Activated T-cell treated with anti-CD3 and anti-CD28 coated beads, Interleukin-2, amount 50 U/mL, for 48 hours (primary cell): ENCODE data around the gene DGUOK.

Experiments
- DNase-seq, 2 experiments: peaks; one replicate each; pipeline ENCODE4 v3.0.0-alpha.2; 2020

The DGUOK gene

GRCh38 chr2:73952499-73953446 is 26.1 kb downstream of the DGUOK start:
- no peak for DNase-seq

- no peak for DNase-seq
These were observed 29.7 kb downstream of the DGUOK start for GRCh38 chr2:73956218-73956865.

DNA sequence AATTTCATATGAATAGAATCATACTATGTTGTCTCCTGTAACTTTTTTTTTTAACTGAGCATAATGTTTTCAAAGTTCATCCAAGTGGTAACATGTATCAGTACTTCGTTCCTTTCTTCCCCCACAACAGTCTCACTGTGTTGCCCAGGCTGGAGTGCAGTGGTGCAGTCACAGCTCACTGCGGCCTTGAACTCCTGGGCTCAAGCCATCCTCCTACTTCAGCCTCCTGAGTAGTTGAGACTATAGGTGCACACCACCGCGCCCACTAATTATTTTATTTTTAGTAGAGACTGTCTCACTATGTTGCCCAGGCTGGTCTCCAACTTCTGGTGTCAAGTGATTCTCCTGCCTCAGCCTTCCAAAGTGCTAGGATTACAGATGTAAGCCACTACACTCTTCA is 34.6 kb downstream of the DGUOK start:
- DNase-seq, result no peak

- DNase-seq, result no peak
These were observed 35.3 kb downstream of the DGUOK start for GRCh38 chr2:73961823-73962615.

DNA sequence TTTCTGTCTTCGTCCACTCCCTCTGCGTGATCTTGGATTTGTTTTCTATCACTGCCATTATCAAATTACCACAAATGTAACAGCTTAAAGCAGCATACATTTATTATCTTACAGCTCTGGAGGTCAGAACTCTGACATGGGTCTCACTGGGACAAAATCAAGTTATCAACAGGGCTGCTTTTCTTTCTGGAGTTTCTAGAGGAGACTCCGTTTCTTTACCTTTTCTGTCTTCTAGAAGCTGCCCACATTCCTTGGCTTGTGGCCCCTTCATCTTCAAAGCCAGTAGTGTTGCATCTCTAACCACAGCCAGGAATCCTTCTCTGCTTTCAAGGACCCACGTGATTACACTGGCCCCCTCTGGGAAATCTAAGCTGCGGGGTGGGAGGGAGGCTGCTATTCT is 36.1 kb downstream of the DGUOK start:
- DNase-seq, result no peak

DNA sequence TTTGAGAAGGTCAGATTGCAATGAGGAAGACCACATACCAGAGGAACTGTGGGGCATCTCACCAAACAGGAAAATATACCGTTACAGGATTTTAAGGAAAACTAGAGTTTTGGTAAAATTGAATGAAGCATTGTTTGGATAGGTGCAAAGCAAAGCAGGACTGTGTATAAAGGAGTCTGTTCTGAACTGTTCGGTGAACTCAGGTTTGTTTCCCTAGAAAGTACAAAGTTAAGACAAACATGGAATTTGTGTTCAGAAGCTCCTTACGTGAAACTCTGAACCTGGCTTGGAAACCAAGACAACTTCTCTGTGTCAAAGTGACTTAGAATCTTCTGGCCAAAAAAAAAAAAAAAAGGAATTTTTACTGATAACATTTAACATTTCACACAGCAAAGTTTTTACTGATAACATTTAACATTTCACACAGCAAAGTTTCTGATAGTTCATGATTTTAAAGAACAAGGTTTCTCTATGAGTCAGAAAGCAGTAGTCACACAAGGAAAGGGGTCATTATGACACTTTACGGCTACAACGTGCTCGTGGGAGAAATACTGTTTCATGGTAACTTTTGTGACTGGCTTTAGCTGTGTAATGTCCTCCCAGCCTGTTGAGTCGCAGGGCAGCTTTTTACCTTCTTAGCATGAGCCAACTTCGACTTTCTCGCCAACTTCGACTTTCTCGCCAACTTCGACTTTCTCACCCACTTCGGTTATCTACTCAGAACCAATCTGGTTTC is 36.9 kb downstream of the DGUOK start:
- DNase-seq, result peak; percentile 66 to 72

DNA sequence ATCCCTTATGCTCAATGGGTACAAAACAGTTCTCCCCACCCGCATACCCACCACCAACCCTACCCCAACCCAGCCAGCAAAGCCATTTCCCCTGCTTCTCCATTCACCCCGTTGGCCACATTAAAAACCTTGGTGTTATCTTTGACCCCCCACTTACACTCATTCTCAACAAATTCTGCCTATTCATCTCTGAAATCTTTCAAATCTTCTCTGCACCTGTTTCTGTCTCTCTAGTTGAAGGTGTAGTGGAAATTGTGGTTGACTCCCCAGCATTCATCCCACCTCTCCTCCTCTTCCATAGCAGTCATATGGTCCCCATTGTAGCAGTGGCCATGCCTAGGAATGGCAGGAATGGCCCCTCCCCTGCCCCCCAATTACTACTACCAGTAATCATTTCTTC is 37.5 kb downstream of the DGUOK start:
- no peak for DNase-seq

DNA sequence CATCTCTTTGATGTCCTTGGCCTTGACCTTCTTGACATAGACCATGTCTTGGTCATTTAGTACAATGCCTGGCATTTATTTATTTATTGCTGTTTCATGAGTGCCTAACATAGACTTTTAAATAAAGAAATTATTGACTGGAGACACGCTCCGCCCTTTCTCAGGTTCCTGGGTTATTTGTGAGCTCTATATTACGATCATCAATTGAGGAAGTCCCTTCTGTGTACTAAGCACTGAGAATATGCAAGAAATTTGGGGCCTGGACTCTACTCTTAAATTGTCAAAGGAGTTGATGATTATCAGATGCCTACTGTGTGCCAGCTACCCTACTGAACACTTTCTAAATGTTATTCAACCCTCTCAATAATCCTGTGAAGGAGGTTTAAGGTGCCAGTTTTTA is 38.4 kb downstream of the DGUOK start:
- no peak for DNase-seq

DNA sequence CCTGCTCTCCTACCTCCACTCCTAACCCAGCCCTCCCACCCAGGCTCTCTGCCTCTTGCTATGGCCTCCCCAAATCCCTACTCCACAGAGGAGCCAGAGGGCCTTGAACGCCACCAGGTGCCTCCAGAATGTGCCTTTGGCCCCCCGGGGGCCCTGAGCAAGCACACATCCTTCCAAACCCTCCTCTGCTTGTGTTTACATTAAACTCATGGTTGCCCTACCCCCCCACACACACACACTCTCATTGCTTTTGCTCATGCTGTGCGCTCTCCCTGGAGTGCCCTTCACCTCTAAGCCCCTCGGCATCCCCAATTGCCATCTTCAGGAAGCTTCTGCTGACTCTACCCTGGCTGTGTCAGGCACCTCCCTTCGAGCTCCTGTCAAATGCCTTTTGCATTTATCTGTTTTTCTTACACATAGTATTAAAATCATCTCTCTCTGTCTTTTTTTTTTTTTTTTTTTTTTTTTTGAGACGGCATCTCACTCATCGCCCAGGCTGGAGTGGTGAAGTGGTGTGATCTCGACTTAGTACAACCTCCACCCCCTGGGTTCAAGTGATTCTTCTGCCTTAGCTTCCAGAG is 41.8 kb downstream of the DGUOK start:
- no peak for DNase-seq

- DNase-seq, result peak in 1 of 2 experiments; percentile 51
These were observed 42.7 kb downstream of the DGUOK start for GRCh38 chr2:73969356-73969755.

- no peak for DNase-seq
These were observed 43.6 kb downstream of the DGUOK start for GRCh38 chr2:73970141-73970803.

GRCh38 chr2:73970850-73971471 is 44.3 kb downstream of the DGUOK start:
- peak; percentile 55 to 63 for DNase-seq

- DNase-seq, result no peak
These were observed 45.0 kb downstream of the DGUOK start for GRCh38 chr2:73971722-73972121.

DNA sequence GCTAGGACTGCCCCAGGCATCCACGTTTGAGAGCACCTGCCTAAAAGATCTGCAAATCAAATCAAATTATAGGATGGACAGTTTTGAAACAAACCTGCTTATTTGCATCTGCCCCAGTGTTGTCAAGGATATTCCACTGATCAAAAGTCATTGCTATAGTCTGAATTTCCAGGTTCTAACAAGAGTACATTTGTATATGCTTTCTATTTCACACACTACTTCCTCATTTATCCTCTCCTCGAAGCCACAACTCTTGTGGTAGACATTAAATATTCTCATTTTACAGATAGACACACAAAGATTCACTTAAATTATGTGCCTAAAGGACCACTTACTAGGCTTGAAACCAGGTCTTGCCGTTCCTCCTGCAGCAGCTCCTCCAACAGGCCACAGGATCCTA is 46.2 kb downstream of the DGUOK start:
- DNase-seq, result no peak

DNA sequence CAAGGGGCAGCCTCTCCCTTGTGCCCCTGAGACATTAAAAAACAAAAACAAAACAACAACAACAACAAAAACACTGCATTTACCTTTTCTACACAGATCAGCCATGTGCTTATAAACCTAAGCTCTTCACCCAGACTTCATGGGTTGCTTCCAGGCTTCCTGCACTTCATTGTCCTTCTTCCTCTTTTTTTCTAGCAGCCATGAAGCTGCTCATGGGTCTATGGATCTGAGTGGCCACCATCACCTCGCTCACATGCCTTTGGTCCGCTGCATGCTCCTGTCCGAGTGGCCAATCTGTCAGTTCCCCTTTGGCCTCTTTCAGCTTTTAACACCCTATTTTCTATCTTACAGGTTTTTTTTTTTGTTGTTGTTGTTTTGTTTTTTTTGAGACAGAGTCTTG is 49.1 kb downstream of the DGUOK start:
- DNase-seq, result no peak

DNA sequence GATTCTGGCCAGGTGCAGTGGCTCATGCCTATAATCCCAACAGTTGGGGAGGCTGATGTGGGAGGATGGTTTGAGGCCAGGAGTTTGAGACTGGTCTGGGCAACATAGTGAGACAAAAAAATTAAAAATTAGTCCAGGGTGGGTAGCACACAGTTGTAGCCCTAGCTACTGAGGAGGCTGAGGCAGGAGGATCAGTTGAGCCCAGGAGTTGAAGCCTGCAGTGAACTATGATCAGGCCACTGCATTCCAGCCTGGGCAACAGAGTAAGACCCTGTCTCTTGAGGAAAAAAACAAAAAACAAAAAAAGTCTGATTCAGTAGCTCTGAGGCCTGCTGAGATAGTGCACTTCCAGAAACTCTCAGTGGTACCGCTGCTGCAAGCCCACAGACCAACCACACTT is 50.1 kb downstream of the DGUOK start:
- DNase-seq, result no peak

GRCh38 chr2:73977466-73977865 is 50.8 kb downstream of the DGUOK start:
- no peak for DNase-seq

GRCh38 chr2:73979021-73979420 is 52.3 kb downstream of the DGUOK start:
- DNase-seq, result peak; percentile 63 to 74

- no peak for DNase-seq
These were observed 53.0 kb downstream of the DGUOK start for GRCh38 chr2:73979686-73980085.

GRCh38 chr2:73980566-73980965 is 53.9 kb downstream of the DGUOK start:
- no peak for DNase-seq
